Endothelial cell of umbilical vein (primary cell): ENCODE data around the gene WIPF3. TPM values are rescaled to one million over a fixed set of nuclear protein-coding genes. Genes with fewer than 3 reads are reported as not detected.

Experiments
- BruUV-seq: library from RNA; stranded (reverse); fragments of 400-500 nt; replicated peaks from 2 replicates; lab custom pipeline; 2021; lab: Mats Ljungman, UMichigan
- CTCF ChIA-PET: fragments of 300-600, 350-600 bp; sonication (Branson Sonifier 250); formaldehyde crosslinking; loops from one replicate; lab custom pipeline; 2021; ENCODE audit warnings: antibody characterized with exemption, inconsistent platforms; lab: Charles Lee
- POLR2A ChIA-PET: fragments of 300-600, 350-600 bp; sonication (Branson Sonifier 250); formaldehyde crosslinking; loops from one replicate; lab custom pipeline; 2021; ENCODE audit warnings: antibody characterized with exemption, inconsistent platforms; lab: Charles Lee
- DNase-seq: peaks from one replicate; pipeline ENCODE4 v3.0.0-alpha.2; 2011; ENCODE audit warnings: low read depth, low spot score
- FAIRE-seq: peaks from 2 replicates; lab custom pipeline; 2011; peaks lifted over from hg19 to GRCh38; lab: Jason Lieb, UNC
- H2AFZ ChIP-seq: 2 replicates; pipeline ENCODE4 v1.6.0; 2012; ENCODE audit warnings: low read depth, low read length, control low read depth, inconsistent platforms
- H3K27ac ChIP-seq: 2 replicates; pipeline ENCODE4 v1.5.1; 2011; ENCODE audit warnings: low read depth, mild to moderate bottlenecking, control low read depth, low read length, moderate library complexity; ENCODE audit not compliant: insufficient read depth
- H3K27me3 ChIP-seq, 2 experiments: 2 replicates each; pipeline versions ENCODE4 v1.6.0 to v1.6.1; 2011; ENCODE audit warnings: low read length in 2 of 2, mixed read lengths in 1 of 2; ENCODE audit not compliant: control insufficient read depth in 2 of 2, insufficient read depth in 2 of 2
- H3K36me3 ChIP-seq, 2 experiments: 2 replicates in 1 of 2; 3 replicates in 1 of 2; pipeline ENCODE4 v1.5.1; 2011; ENCODE audit warnings: low read length in 2 of 2, mild to moderate bottlenecking in 1 of 2, moderate library complexity in 1 of 2; ENCODE audit not compliant: control insufficient read depth in 2 of 2, insufficient read depth in 2 of 2; ENCODE audit errors: extremely low read depth in 1 of 2
- H3K4me1 ChIP-seq: 3 replicates; pipeline ENCODE4 v1.5.1; 2011; ENCODE audit warnings: mild to moderate bottlenecking, low read length; ENCODE audit not compliant: control insufficient read depth, insufficient read depth; ENCODE audit errors: extremely low read depth
- H3K4me2 ChIP-seq: 2 replicates; pipeline ENCODE4 v1.6.1; 2011; ENCODE audit warnings: low read length, control low read depth, mixed read lengths; ENCODE audit not compliant: insufficient read depth
- H3K4me3 ChIP-seq, 3 experiments: fragments of 200-600 bp in 1 of 3; sonication (generic), shearing (Covaris generic) in 1 of 3; replicated peaks in 1 of 3; 2 replicates each; pipeline ENCODE4 v1.5.1; 2011 to 2016; ENCODE audit warnings: control low read depth in 3 of 3, low read length in 3 of 3, mild to moderate bottlenecking in 2 of 3, inconsistent platforms in 1 of 3, low read depth in 1 of 3, moderate library complexity in 1 of 3; ENCODE audit not compliant: insufficient read depth in 1 of 3
- H3K79me2 ChIP-seq: 2 replicates; pipeline ENCODE4 v1.6.0; 2012; ENCODE audit warnings: low read length, inconsistent platforms; ENCODE audit not compliant: control insufficient read depth, insufficient read depth
- H3K9ac ChIP-seq: replicated peaks from 2 replicates; pipeline ENCODE3; 2011; ENCODE audit warnings: low read length, control low read depth; ENCODE audit not compliant: insufficient read depth; ENCODE audit errors: extremely low read depth
- H3K9me1 ChIP-seq: replicated peaks from 3 replicates; pipeline ENCODE4 v1.6.0; 2011; ENCODE audit warnings: mild to moderate bottlenecking, low read length; ENCODE audit not compliant: control insufficient read depth, insufficient read depth; ENCODE audit errors: extremely low read depth
- H3K9me3 ChIP-seq: replicated peaks from 2 replicates; pipeline ENCODE4 v1.5.1; 2012; ENCODE audit warnings: low read length, inconsistent platforms; ENCODE audit not compliant: control insufficient read depth, insufficient read depth
- H4K20me1 ChIP-seq: replicated peaks from 2 replicates; pipeline ENCODE3; 2011; ENCODE audit warnings: mild to moderate bottlenecking, low read length; ENCODE audit not compliant: control insufficient read depth, insufficient read depth; ENCODE audit errors: extremely low read depth
- CTCF ChIP-seq, 2 donors: IDR thresholded peaks; 1 replicate in 1 of 2; 2 replicates in 1 of 2; pipeline ENCODE4 v1.5.1; 2011; ENCODE audit warnings: low read length in 2 of 2, mild to moderate bottlenecking in 2 of 2, moderate library complexity in 2 of 2, control low read depth in 1 of 2, inconsistent platforms in 1 of 2, low read depth in 1 of 2; ENCODE audit not compliant: insufficient read depth in 1 of 2; ENCODE audit errors: extremely low read depth in 1 of 2
- EZH2 ChIP-seq: IDR thresholded peaks from 2 replicates; pipeline ENCODE4 v1.6.1; 2012; ENCODE audit warnings: borderline replicate concordance, low read depth, mild to moderate bottlenecking, moderate library complexity, low read length, inconsistent platforms; ENCODE audit not compliant: severe bottlenecking
- FOS ChIP-seq: IDR thresholded peaks from 2 replicates; pipeline ENCODE4 v1.6.1; 2011; ENCODE audit warnings: mild to moderate bottlenecking, low read length, moderate library complexity, borderline replicate concordance; ENCODE audit not compliant: insufficient read depth
- GATA2 ChIP-seq: IDR thresholded peaks from 2 replicates; pipeline ENCODE4 v1.7.0; 2011; ENCODE audit warnings: low read depth, mild to moderate bottlenecking, moderate library complexity, mixed read lengths, low read length; ENCODE audit not compliant: insufficient read length, insufficient read depth
- JUN ChIP-seq: IDR thresholded peaks from 2 replicates; pipeline ENCODE4 v1.6.1; 2011; ENCODE audit warnings: borderline replicate concordance, low read depth; ENCODE audit not compliant: insufficient read length, insufficient read depth
- MAX ChIP-seq: IDR thresholded peaks from 2 replicates; pipeline ENCODE4 v1.6.1; 2011; ENCODE audit not compliant: insufficient read depth, insufficient read length
- MYC ChIP-seq: IDR thresholded peaks from one replicate; pipeline ENCODE4 v1.6.1; 2011; ENCODE audit warnings: mild to moderate bottlenecking, low read depth, low read length
- POLR2A ChIP-seq: IDR thresholded peaks from 2 replicates; pipeline ENCODE4 v1.6.1; 2012; ENCODE audit warnings: low read depth, mild to moderate bottlenecking, control low read depth, low read length
- POLR2AphosphoS5 ChIP-seq: IDR thresholded peaks from 2 replicates; pipeline ENCODE4 v1.6.1; 2012; ENCODE audit warnings: low read depth, mild to moderate bottlenecking, control low read depth, low read length, moderate library complexity; ENCODE audit not compliant: insufficient read depth
- dilution Hi-C: fragments of 300-500 bp; cut with MboI; formaldehyde crosslinking; loops from one replicate; pipeline ENCODE4 v1.15.0; 2019; ENCODE audit warnings: low sequenced_read_pairs; ENCODE audit not compliant: extremely low pct_ligation_motif_present
- intact Hi-C: fragments of 100-400 bp; cut with micrococcal nuclease; formaldehyde crosslinking; loops from one replicate; pipeline ENCODE4 v1.10.0; 2022
- polyA plus RNA-seq, 4 experiments: library from polyadenylated mRNA; depleted of rRNA in 3 of 4; stranded (reverse) in 3 of 4; unstranded in 1 of 4; fragments of >200 nt; gene quantifications; 2 replicates each; pipeline versions ENCODE4 v1.2.1 to v1.2.3, GENCODE V29; 2011 to 2012; ENCODE audit warnings: missing spikeins in 1 of 4
- total RNA-seq: library from RNA; stranded (reverse); gene quantifications from 2 replicates; pipeline ENCODE4 v1.2.3, GENCODE V29; 2021

The WIPF3 gene
- total and polyA plus RNA-seq, 2 donors (not counting 3 experiments of a cell fraction or from before 2014, with no cell fraction given), result 0.01 to 0.35 TPM

GRCh38 chr7:29841926-29842701 lies 35.8 kb downstream of the WIPF3 start:
- Histone ChIP-seq H3K27me3 (peaks cover 13 to 26% of the 10 kb centered on the region in 2 experiments), H3K4me2 (no peak overlapping the region), H3K79me2 (no peaks in the 10 kb centered on the region), H2AFZ (no peak overlapping the region), H3K36me3 (no peaks in the 10 kb centered on the region), H3K4me1 (no peaks in the 10 kb centered on the region), H3K4me3 (no peak overlapping the region), H4K20me1 (no peaks in the 10 kb centered on the region), H3K9me1 (no peaks in the 10 kb centered on the region), H3K9ac (no peak overlapping the region), H3K9me3 (no peaks in the 10 kb centered on the region), H3K27ac (no peak overlapping the region)
- dilution Hi-C loops, result no loop called here
- DNase-seq (no peak), FAIRE-seq (no peak)
- CTCF ChIA-PET, result interaction anchor here (1.7 kb wide), 1 partner anchor 10 kb away, joined by 8 read pairs; no protein-coding TSS in a partner anchor
- no TSS peak for BruUV-seq
- TF ChIP-seq CTCF (IDR thresholded peaks at IDR 0.05; ENCODE audit: extremely low read depth in 1 of 2, insufficient read depth in 1 of 2, low read depth in 1 of 2, low read length in 2 of 2), result no peak
- no peak for TF ChIP-seq EZH2
- TF ChIP-seq JUN, result no peak
- no peak for TF ChIP-seq FOS
- no peak for TF ChIP-seq POLR2A
- TF ChIP-seq GATA2, result no peak
- no peak for TF ChIP-seq MYC
- no peak for TF ChIP-seq POLR2AphosphoS5
- TF ChIP-seq MAX, result no peak
- intact Hi-C loops, result loop anchor here (10.0 kb wide), 1 partner anchor 187 kb away; no protein-coding TSS in a partner anchor
- POLR2A ChIA-PET, result no interaction called here
